Bronchial epithelial cell (primary cell): ENCODE data around the gene DEAF1. TPM values are rescaled to one million over a fixed set of nuclear protein-coding genes. Genes with fewer than 3 reads are reported as not detected.

ENCODE experiments used
- DNase-seq: peaks from one replicate; pipeline ENCODE4 v3.0.0-alpha.2; 2010; ENCODE audit warnings: low read depth
- FAIRE-seq: peaks from 2 replicates; lab custom pipeline; 2011; peaks lifted over from hg19 to GRCh38; lab: Jason Lieb, UNC
- H3K27me3 ChIP-seq: 2 replicates; pipeline ENCODE4 v1.5.1; 2011; ENCODE audit warnings: low read length; ENCODE audit not compliant: control insufficient read depth, insufficient read depth
- H3K36me3 ChIP-seq: 2 replicates; pipeline ENCODE4 v1.5.1; 2011; ENCODE audit warnings: low read length; ENCODE audit not compliant: control insufficient read depth, insufficient read depth
- H3K4me3 ChIP-seq: 2 replicates; pipeline ENCODE4 v1.5.1; 2011; ENCODE audit warnings: mild to moderate bottlenecking, low read depth, low read length, control low read depth
- CTCF ChIP-seq: IDR thresholded peaks from 2 replicates; pipeline ENCODE4 v1.5.1; 2011; ENCODE audit warnings: mild to moderate bottlenecking, moderate library complexity, low read length, control low read depth, inconsistent platforms; ENCODE audit not compliant: insufficient read depth, severe bottlenecking
- total RNA-seq: library from RNA; depleted of rRNA; stranded (reverse); fragments of >200 nt; gene quantifications from 2 replicates; pipeline ENCODE4 v1.2.1, GENCODE V29; 2014

The DEAF1 gene
- total RNA-seq, 1 donor from 2014 or later, result 23.4 TPM

GRCh38 chr11:689625-690024, 5.4 kb downstream of the DEAF1 start:
- no peaks in the 10 kb centered on the region for H3K27me3 ChIP-seq
- FAIRE-seq, result peak; percentile 55
- no peak for TF ChIP-seq CTCF
- DNase-seq, result peak; percentile 37
- H3K4me3 ChIP-seq, result no peak overlapping the region
- H3K36me3 ChIP-seq, result peaks cover 22% of the 10 kb centered on the region

- Histone ChIP-seq H3K27me3 (no peaks in the 10 kb centered on the region), H3K36me3 (peaks cover 24% of the 10 kb centered on the region), H3K4me3 (no peak overlapping the region)
- DNase-seq (no peak), FAIRE-seq (no peak)
- no peak for TF ChIP-seq CTCF
These were observed 6.3 kb downstream of the DEAF1 start for GRCh38 chr11:688681-689080.

GRCh38 chr11:687751-688150, 7.3 kb downstream of the DEAF1 start:
- FAIRE-seq, result no peak
- Histone ChIP-seq H3K27me3 (no peaks in the 10 kb centered on the region), H3K4me3 (no peak overlapping the region), H3K36me3 (peaks cover 25% of the 10 kb centered on the region)
- no peak for TF ChIP-seq CTCF
- no peak for DNase-seq

GRCh38 chr11:686451-687243, 8.4 kb downstream of the DEAF1 start:
- FAIRE-seq (no peak), DNase-seq (no peak)
- H3K27me3 ChIP-seq, result no peaks in the 10 kb centered on the region
- TF ChIP-seq CTCF, result no peak
- peaks cover 27% of the 10 kb centered on the region for H3K36me3 ChIP-seq
- H3K4me3 ChIP-seq, result no peak overlapping the region

- DNase-seq (no peak), FAIRE-seq (no peak)
- H3K36me3 ChIP-seq, result peaks cover 16% of the 10 kb centered on the region
- H3K27me3 ChIP-seq, result no peaks in the 10 kb centered on the region
- no peak for TF ChIP-seq CTCF
- no peak overlapping the region for H3K4me3 ChIP-seq
These were observed 14.1 kb downstream of the DEAF1 start for GRCh38 chr11:680970-681369.
